Measurements from ENCODE around the gene BCL2A1.

GRCh38 chr15:79919749-79920511, 51.1 kb downstream of the BCL2A1 start:
- TF ChIP-seq POLR2A (IDR thresholded peaks at IDR 0.05) (no peak), CTCF (IDR thresholded peaks at IDR 0.05) (no peak)

All from uterus (tissue), 2 donors.